ENCODE measurements around the gene SNX32.

SNX32 gene

DNA sequence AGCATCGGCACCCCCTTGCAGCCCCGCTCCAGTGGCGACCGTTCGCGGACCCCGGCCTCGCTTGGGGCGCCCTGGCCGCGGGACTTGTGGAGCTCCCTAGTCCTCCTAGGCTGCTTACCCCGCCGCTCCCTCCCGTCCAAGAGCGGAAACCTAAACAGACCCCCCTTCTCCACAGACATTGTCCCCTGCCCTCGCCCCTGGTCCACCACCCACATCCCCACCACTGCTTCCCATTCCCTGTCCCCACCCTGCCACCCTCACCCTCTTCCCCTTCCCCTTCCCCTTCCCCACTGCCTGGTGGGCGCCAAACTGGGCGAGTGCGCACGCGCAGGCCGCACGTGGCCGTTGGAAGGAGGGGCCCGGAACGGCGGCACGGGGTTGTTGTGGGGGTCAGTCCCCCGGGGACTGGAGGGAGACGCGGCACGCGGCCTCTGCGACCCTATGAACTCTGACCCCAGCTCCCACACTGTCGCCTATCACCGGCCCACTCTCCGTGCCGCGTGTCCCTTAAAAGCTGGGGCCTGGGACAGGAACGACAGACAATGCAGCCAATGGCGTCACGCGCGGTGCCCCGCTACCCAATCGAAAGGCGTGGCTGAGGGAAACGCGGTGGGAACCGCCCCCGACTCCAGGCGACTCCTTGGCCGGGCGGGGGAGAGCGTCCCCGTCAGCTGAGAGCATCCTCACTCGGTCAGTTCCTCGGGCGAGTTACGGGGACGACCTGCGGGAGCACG lies at the start of gene SNX32:
TSS of gene SNX32 (plus strand) at position 667 of the 734 bp plus-strand sequence. CDS start 103 bp downstream, outside the sequence.
- DNase-seq = no peak
- in situ Hi-C loops (cut with HindIII; ENCODE audit: low pct_ligation_motif_present, low pct_unique_long_range_greater_than_20kb, low sequenced_read_pairs) = no loop called here

DNA sequence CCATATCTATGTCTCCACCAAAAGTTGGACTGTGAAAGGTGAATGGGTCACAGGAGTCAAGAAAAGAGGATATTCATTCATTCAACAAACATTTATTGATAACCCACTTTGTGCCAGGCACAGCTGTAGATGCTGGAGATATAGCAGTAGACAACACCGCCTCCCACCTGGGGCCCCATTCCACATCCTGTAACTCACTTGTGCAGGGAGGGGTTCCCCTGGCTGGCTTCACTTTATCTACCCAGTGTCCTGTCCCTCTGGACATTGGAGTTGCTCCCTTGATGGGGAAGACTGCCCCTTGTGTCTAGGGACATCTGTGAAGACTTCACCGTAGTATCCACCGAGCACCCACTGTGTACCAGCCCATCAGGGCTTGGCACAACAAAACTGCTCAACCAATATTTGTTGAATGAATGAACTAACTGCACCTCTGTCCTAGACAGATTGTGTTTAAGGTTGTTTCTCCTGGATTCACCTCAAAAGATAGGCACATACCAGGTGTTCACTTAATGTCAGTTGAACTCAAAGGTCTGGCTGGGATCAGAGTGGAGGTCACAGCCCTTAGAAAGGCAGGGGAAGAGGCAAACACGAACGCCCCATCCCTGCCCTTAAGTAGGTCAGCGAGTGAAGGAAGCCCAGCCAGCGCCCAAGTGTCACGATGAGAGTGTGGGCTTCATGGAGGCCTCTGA lies 48.3 kb upstream of the SNX32 start:
- in situ Hi-C loops (cut with HindIII; ENCODE audit: low pct_ligation_motif_present, low pct_unique_long_range_greater_than_20kb, low sequenced_read_pairs) = no loop called here

DNA sequence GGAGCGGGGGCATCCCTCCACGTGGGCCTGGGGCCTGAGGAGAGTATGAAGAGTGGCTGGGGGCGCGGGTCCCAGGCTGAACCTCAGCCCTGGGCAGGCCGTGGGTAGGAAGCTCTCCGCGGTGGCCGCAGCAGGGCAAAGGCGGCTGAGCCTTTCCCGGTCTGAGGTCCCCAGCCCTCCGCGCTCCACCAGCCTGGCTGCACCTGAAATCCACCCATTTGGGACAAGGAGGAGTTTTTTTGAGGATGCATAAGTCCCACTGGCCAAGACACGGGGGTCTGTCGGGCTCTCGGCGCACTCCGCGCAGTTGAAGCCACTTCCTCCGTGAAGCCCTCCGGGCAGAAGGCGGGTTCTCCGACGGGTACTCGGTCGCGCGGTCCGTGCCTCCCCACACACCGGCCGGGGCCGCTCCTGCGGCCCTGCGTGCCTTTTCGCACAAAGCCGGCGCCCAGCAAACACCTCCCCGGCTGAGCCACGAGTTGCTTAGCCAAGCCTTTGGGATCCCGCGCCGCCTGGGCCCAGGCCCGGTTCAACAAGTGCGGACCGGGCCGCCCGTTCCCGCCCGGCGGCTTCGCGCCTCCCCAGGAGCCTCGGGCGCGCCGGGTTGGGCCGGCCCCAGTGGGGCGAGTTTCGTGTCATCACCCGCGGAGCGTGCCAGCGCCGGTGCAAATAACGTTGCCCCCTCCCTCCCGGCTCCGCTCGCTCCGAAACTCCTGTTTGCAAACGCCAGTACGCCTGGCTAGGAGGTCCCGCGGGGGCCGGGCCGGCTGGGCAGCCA lies 47.6 kb upstream of the SNX32 start:
- in situ Hi-C loops (cut with HindIII; ENCODE audit: low pct_ligation_motif_present, low pct_unique_long_range_greater_than_20kb, low sequenced_read_pairs) = no loop called here

More for the DNA sequence above, 48.3 kb upstream of the SNX32 start:
- no peak for DNase-seq

DNA sequence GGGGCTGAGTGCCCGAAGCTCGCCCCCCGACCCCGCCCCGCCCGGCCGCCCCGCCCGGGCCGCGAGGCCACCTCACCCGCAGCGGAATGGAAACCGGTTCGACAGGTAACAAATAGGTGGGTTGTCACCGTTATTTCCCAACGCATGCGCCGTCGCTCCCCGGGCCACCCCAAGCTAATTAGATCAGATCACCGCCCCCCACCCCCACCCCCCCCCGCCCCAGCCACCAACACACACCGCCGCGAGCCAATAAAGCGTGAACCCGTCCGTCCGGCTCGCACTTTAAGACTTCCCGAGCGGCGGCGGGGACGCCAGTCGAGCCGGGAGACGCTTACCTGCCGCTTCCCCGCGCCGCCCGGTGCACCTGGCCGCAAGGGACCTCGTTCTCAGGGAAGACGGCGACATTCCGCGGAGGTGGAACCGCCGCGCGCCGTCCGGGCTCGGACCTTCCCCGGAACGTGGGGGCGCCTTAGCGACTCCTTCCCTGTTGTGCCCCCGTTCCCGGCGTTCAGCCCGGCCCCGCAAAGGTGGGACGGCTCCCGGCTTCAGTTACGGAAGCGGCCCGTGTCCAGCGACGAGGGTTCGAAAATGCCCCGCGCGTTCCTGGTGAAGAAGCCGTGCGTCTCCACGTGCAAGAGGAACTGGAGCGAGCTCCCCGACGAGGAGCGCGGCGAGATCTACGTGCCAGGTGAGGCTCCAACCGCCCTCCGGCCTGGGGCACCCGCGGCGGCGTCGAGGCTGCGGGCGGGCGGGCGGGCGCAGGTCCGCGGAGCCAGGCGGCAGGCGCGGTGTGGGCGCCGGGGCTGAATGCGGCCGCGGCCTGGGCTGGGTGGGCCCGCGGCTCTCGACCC lies 46.8 kb upstream of the SNX32 start, which contains the start of gene OVOL1:
TSS of gene OVOL1 (plus strand) at position 278 of the 851 bp plus-strand sequence. CDS start at position 589, 311 bp downstream.
- in situ Hi-C loops (cut with HindIII; ENCODE audit: low pct_ligation_motif_present, low pct_unique_long_range_greater_than_20kb, low sequenced_read_pairs) = no loop called here
- no peak for DNase-seq

More for the DNA sequence above, 47.6 kb upstream of the SNX32 start:
- DNase-seq = no peak

DNA sequence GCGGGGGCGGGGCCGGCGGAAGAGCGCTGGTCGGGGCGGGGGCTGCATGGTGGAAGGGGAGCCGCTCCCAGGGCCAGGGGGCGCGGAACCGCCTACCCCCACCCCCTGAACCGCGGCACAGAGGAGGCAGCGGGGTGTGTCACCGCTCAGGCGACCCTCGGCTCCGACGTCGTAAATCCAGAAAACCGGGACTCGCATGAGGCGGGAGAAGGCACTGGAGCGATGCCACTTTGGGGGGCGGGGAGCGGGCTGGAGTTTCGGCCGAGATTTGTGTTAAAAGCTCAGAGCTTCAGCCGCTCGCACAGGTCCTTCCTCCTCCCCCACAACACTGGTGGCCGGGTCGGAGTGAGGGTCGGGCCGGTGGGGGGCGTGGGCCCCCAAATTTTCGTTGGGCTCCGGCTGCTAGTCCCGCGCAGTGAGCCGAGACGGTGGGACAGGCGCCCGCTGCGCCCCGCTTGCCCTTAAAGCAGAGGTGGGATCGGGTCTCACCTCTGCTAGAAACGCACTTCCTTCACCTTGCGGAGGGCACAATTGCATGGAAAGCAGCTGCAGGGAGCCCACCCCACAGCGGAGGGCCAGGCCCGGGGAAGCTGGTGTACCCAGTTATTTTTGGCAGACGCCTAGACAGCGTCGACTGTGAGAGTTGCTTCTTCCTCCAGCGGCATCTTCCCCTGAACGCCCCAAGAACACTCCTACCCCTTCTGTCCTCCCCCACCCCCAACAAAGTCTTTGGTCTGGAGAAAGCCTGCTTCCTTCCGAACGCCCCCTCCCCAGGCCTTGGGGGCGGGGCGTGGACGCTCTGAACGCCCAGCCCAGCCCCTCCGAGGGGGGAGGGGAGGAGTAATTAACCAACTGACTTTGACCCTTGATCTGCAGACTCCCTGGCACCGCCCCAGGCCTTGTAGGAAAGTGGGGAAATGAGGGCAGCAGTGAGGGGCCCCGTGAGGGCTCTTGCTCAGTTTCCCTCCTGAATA lies 45.8 kb upstream of the SNX32 start:
- in situ Hi-C loops (cut with HindIII; ENCODE audit: low pct_ligation_motif_present, low pct_unique_long_range_greater_than_20kb, low sequenced_read_pairs) = no loop called here
- no peak for DNase-seq

DNA sequence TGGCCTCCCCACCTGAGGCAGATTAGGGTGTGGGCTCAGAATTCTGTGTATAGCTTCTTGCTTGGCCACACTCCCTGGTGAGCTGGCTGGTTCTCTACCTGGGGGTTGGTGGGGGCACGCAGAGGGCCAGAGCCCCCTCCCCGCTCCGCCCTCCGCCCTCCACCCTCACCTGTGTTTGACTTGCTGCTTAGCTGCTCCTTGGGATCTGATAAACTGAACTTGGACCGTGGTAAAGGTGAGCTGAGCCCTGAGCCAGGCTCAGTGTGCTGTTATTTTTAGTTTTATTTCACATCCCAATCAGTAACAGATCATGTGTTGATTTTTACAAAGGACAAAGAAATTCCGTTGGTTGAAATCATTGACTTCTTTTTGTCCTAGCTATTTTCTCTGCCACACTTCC lies 44.9 kb upstream of the SNX32 start:
- no peak for DNase-seq
- in situ Hi-C loops (cut with HindIII; ENCODE audit: low pct_ligation_motif_present, low pct_unique_long_range_greater_than_20kb, low sequenced_read_pairs) = no loop called here

DNA sequence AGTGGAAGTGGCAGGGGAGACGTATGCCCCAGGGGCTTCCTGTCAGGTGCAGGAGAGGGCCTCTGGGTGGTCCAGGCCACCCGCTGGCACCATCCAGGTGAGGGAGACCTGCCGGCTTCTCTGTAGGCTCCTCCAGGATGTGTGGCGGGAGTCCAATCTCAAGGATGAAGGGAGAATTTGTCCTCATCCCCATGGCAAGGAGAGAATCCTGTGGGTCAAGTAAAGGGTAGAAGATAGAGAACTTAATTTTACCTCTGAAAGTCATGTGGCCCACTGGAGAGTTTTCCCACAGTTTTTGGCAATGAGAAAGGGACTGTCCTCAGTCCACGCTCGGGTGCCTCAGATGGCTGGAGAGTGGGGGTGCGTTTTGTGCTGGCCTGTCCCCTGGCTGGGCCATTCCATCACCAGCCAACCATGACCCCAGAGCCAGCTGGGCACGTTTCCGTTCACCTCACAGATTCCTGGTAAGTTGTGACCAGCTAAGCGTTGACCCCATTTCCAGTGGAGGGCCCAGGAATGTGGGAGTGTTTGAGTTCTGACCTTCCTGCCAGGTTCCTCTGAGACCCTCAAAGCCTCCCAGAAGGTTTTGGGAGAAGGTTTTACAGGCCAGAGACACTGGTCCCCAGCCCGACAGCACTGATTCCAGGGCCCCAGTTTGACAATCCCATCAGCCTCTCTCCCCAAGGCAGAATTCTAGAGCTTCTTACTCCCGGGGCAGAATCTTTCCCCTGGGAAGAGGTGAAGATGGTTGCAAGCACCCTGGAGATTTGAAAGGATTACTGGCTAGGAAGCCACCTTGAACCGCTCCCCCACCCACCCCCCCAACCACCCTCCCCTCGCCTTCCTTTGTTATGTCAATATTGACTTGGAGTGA lies 44.3 kb upstream of the SNX32 start:
- in situ Hi-C loops (cut with HindIII; ENCODE audit: low pct_ligation_motif_present, low pct_unique_long_range_greater_than_20kb, low sequenced_read_pairs) = no loop called here

DNA sequence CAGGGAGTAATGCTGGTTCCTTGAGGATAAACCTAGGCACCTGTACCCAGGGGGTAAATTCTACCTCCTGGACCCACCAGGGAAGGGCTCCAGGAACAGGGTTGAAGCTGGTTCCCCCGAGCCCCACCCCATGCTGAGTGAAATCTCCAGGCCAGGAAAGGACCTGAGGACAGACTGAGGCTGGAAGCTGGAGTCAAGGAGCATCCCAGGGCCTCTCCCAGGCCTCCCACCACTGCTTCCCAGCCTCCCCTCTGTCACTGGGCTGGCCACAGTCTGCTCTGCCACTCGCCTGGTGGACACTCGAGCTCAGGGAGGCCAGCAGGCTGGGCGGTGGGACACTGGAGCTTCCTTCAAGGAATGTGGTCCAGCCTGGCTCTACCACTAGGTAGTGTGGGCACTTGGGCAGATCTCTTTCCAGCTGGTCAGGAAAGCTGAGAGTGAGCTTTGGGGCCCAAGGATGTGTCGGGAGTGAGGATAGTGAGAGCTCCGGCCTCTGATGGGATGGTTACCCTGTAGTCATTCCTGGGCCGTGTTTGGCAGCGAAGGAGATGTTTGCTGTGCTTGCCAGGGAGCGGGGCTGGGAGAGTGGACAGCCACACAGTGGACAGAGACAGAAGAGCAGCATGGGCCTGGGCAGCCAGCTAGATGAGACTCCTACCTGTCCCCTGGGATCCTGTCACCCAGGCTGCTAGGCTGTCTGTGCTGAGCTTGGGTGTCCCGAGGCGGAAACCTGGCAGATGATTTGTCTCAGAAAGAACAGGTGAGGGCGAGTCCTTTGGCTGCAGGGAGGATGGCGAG lies 43.5 kb upstream of the SNX32 start:
- DNase-seq = no peak
- in situ Hi-C loops (cut with HindIII; ENCODE audit: low pct_ligation_motif_present, low pct_unique_long_range_greater_than_20kb, low sequenced_read_pairs) = no loop called here

More for the DNA sequence above, 44.3 kb upstream of the SNX32 start:
- no peak for DNase-seq

DNA sequence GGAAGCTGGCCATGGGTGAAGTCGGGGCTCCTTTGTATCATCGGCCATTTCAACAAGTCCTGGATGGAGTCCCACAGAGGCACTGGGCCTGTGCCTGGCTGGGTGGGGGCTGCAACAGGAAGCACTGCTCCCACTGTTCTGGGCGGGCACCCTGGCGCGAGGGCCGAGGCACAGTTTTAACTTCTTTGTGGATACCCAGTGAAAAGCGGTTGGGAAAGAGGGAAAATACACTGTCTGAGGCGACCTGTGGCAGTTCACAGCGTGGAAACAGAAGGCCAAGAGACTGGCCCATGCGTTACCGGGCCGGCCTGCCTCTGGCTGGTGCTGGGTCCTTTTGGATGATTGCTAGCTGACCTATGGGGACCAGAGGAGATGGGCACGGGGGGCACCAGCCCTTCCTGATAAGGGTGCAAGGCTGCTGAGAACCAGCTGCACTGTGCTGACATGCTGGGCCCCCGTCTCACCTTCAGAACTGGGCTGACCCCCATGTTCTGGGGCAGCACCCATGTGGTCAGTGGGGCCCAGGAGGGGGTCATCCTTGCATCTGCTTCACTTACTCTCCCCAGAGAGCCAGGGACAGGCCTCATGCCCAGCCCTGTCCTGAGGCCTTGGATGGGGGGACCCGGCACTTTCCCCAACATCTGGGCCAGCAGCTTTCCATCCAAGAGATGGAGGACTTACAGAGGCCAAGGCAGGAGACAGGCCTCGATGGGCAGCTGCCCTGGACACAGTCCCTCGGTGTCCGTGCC lies 42.7 kb upstream of the SNX32 start:
- no peak for DNase-seq
- in situ Hi-C loops (cut with HindIII; ENCODE audit: low pct_ligation_motif_present, low pct_unique_long_range_greater_than_20kb, low sequenced_read_pairs) = no loop called here

DNA sequence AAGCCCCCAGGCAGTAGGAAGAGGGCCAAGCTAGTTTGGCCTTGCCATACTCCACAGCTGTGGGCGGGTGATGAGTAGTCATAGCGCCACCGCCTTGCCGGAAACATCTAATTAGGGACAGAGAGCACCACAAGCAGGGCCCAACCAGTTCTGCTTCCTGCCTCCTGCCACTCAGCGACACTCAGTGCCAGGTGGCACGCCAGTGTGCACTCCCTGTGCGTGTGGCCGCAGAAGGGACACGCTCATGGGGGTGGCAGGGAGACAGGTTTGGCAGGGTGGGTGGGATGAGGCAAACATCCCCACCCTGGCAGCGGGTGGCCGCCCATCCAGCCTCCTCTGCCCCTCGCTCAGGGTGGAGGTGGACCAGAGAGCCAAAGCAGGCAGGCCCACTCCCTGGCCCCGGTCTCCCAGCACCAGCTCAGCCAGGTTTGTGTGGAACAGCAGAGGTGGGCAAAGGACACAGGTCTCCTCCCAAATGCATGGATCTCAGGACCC lies 42.0 kb upstream of the SNX32 start:
- in situ Hi-C loops (cut with HindIII; ENCODE audit: low pct_ligation_motif_present, low pct_unique_long_range_greater_than_20kb, low sequenced_read_pairs) = no loop called here
- DNase-seq = no peak

DNA sequence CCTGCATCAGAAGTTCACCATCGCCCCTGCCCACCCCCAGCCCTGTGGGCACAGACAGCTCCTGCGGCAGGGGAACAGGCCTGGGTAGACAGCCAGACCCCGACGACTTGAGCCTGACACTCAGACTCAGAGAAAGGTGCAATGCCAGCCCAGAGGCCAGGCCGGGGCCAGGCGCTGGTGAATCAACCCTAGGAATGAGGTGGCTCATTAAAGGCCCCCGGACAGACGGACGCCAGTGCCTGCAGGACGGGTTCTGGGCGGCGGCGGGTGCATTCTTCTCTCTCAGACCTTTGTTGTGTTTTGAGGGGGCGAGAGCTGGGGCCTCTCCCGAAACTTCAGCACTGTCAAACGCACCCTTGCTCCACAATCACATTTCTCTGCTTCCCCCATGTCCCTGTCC lies 41.3 kb upstream of the SNX32 start:
- DNase-seq = no peak
- in situ Hi-C loops (cut with HindIII; ENCODE audit: low pct_ligation_motif_present, low pct_unique_long_range_greater_than_20kb, low sequenced_read_pairs) = no loop called here

DNA sequence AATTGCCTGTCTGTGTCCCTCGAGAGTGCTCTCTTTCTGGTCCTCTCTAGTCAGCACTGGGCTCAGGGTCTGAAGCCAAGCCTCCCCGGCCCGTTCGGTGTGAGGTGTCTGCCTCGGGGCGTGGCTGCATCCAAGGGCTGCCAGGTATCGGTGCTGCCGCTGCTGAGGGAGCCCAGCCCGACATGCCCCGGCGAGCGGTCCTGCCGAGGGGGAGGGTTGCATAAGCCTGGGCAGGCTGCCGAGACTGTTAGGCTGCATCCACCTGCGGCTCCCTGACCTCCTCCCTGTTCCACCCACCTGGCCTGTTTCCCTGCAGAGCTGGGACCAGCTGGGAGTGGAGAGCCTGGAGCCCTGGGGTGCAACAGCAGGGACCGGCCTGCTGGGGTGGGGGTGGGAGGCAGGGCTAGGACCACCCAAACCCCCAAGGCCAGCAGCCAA lies 40.6 kb upstream of the SNX32 start:
- DNase-seq = no peak
- in situ Hi-C loops (cut with HindIII; ENCODE audit: low pct_ligation_motif_present, low pct_unique_long_range_greater_than_20kb, low sequenced_read_pairs) = no loop called here

DNA sequence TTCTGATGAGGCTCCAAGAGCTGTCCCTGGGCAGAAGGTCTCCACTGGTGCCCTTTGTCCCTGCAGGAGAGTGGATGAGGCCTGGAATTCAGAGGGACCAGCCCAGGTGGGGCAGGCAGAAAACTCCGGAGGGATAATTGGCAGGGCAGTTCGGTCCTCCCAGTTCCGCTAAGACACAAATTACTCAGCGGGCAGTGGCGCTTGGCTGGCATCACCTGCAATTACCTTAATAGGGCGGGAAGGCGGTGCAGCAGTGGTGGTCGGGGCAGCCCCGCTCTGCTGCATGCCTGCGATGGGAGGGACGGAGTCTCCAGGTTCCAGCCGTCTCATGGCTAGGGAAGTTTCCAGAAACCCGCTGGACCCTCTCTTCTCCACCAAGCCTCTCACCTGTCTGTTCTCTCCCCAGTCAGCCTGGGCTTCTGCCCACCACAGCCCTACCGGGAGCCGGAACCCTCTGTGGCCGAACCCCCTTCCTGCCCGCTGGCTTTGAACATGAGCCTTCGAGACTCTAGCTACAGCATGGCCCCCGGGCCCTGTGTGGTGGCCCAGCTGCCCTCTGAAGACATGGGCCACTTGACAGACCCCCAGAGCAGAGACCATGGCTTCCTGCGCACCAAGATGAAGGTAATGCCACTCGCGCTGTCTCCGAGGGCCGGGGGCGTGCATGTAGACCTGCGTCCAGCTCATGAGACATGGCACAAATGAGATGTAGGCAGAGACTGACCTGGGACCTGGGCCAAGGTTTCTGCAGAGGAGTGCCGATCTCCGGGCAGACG lies 40.0 kb upstream of the SNX32 start:
- no peak for DNase-seq
- in situ Hi-C loops (cut with HindIII; ENCODE audit: low pct_ligation_motif_present, low pct_unique_long_range_greater_than_20kb, low sequenced_read_pairs) = no loop called here
